ENCODE results near the gene MEX3A. TPM values are rescaled to one million over a fixed set of nuclear protein-coding genes. Genes with fewer than 3 reads are reported as not detected.

Gene MEX3A
- total and polyA plus RNA-seq, 10 of the 15 experiments (the other 5 are each of a cell fraction or from before 2014, with no cell fraction given), result 0.11 to 5.1 (median 1.7) TPM

- POLR2A ChIA-PET, result interaction anchor here (0.7 to 1.2 kb wide), 2 partner anchors 9 to 95 kb away, joined by 3 read pairs; no protein-coding TSS in a partner anchor
- H3K27ac ChIP-seq (ENCODE audit: control insufficient read depth, insufficient read depth), result peak overlapping the region; percentile 37; the same call in 1 of the 2 replicates
- intact Hi-C loops (cut with micrococcal nuclease; ENCODE audit: unreplicated experiment) (no loop called here), in situ Hi-C loops (cut with MboI) (no loop called here)
- no peaks in the 10 kb centered on the region for H3K27me3 ChIP-seq (replicated peaks in 1 of 2; ENCODE audit: control insufficient read depth in 2 of 2, insufficient read depth in 2 of 2, low read length in 1 of 2)
- peak overlapping the region; percentile 75 for H3K9ac ChIP-seq (ENCODE audit: control insufficient read depth, insufficient read depth, low read length)
- 39% methylated on average over 4 of the region's 4 CpGs for WGBS (ENCODE audit: insufficient coverage, insufficient replicate concordance, low lambda C conversion rate, missing lambda C conversion rate)
- CTCF ChIA-PET, result interaction anchor here (1.0 to 2.6 kb wide), 7 partner anchors 10 to 293 kb away, joined by 3 to 24 read pairs (median 4); no protein-coding TSS in a partner anchor
- peaks cover 10% of the 10 kb centered on the region for H3K4me1 ChIP-seq (ENCODE audit: control insufficient read depth, insufficient read depth, low read length)
- peak overlapping the region; percentile 86 for H3K4me3 ChIP-seq
- H3K4me2 ChIP-seq (ENCODE audit: control insufficient read depth, insufficient read depth), result peak overlapping the region; percentile 94
- H4K20me1 ChIP-seq (ENCODE audit: control insufficient read depth, insufficient read depth), result no peaks in the 10 kb centered on the region
- FAIRE-seq, result no peak
- H3K79me2 ChIP-seq (ENCODE audit: control insufficient read depth, insufficient read depth, low read length), result peaks cover 2% of the 10 kb centered on the region; the same call in 1 of the 2 replicates
- no peak overlapping the region for H2AFZ ChIP-seq (ENCODE audit: control insufficient read depth, low read depth, low read length)
- BruUV-seq (replicated peaks), result no TSS peak
- ATAC-seq, result no peak; the same call in 2 of the 3 replicates
- SMC1A ChIA-PET (ENCODE audit: uncharacterized antibody, unreplicated experiment), result interaction anchor here (1.0 to 2.0 kb wide), 2 partner anchors 10 to 157 kb away, joined by 3 to 8 read pairs; no protein-coding TSS in a partner anchor
- TF ChIP-seq NR2C1 (IDR thresholded peaks at IDR 0.05) (peak; percentile 86), TCF7 (IDR thresholded peaks at IDR 0.05; ENCODE audit: borderline replicate concordance) (no peak), NR2F1 (conservative IDR thresholded peaks at IDR 0.05) (peak; percentile 78), PKNOX1 (IDR thresholded peaks at IDR 0.05) (peak; percentile 41; the same call in 1 of the 2 replicates), ZNF687 (IDR thresholded peaks at IDR 0.05) (0 out of 2 replicates have a peak, but pooled peaks have one; percentile 30), SP1 (IDR thresholded peaks at IDR 0.05; ENCODE audit: low read depth, low read length) (no peak), FOXK2 (IDR thresholded peaks at IDR 0.05) (no peak), RFX5 (IDR thresholded peaks at IDR 0.05; ENCODE audit: low read depth, low read length) (0 out of 2 replicates have a peak, but pooled peaks have one; percentile 70)
- no peaks in the 10 kb centered on the region; the same call in 2 of the 3 replicates for H3K9me3 ChIP-seq (replicated peaks; ENCODE audit: control insufficient read depth, insufficient read depth, low read length)
- no peaks in the 10 kb centered on the region for H3K36me3 ChIP-seq (ENCODE audit: control insufficient read depth in 2 of 2, insufficient read depth in 2 of 2, low read length in 1 of 2)
- DNase-seq (ENCODE audit: low read depth, low spot score), result no peak
- RAD21 ChIA-PET (ENCODE audit: unreplicated experiment), result interaction anchor here (0.7 to 1.5 kb wide), 3 partner anchors 9 to 138 kb away, joined by 3 to 4 read pairs (median 3); no protein-coding TSS in a partner anchor
Observed at GRCh38 chr1:156075775-156076204, 6.5 kb downstream of the MEX3A start.

Data from GM12878 (cell line).